Stimulated activated CD8-positive, alpha-beta memory T cell treated with anti-CD3 and anti-CD28 coated beads, Interleukin-15, amount 100 ng/mL, for 4 hours (primary cell): Measurements from ENCODE around the gene COA3.

Source experiments
- DNase-seq, 2 donors: peaks; one replicate each; pipeline ENCODE4 v3.0.0-alpha.2; 2020; ENCODE audit warnings: low read depth in 2 of 2

Gene COA3

GRCh38 chr17:42754782-42755181, 43.7 kb downstream of the COA3 start:
- no peak for DNase-seq

- DNase-seq: no peak
These were observed 46.9 kb downstream of the COA3 start for GRCh38 chr17:42751628-42752027.

GRCh38 chr17:42750739-42751344, 47.7 kb downstream of the COA3 start:
- DNase-seq: no peak

- DNase-seq: no peak
These were observed 49.4 kb downstream of the COA3 start for GRCh38 chr17:42748908-42749798.

- no peak for DNase-seq
These were observed 50.1 kb downstream of the COA3 start for GRCh38 chr17:42748202-42748907.
